Adipocyte (in vitro differentiated cells): ENCODE measurements around the gene NAGPA.

Experiments used
- DNase-seq: peaks from one replicate; pipeline ENCODE4 v3.0.0-alpha.2; 2015; ENCODE audit warnings: low read depth
- H3K27me3 ChIP-seq: replicated peaks from 2 replicates; pipeline ENCODE4 v1.7.0; 2013; ENCODE audit warnings: mild to moderate bottlenecking, low read length, moderate library complexity; ENCODE audit not compliant: control insufficient read depth, insufficient read depth
- H3K36me3 ChIP-seq: 2 replicates; pipeline ENCODE4 v1.7.0; 2013; ENCODE audit warnings: low read length, mild to moderate bottlenecking, moderate library complexity; ENCODE audit not compliant: control insufficient read depth, insufficient read depth, severe bottlenecking
- H3K4me1 ChIP-seq: 2 replicates; pipeline ENCODE4 v1.7.0; 2013; ENCODE audit warnings: mild to moderate bottlenecking, low read length, moderate library complexity; ENCODE audit not compliant: control insufficient read depth, insufficient read depth
- H3K4me3 ChIP-seq: 2 replicates; pipeline ENCODE4 v1.7.0; 2013; ENCODE audit warnings: mild to moderate bottlenecking, low read length, moderate library complexity
- H3K9ac ChIP-seq: 2 replicates; pipeline ENCODE4 v1.7.0; 2013; ENCODE audit warnings: mild to moderate bottlenecking, low read length, moderate library complexity
- H3K9me3 ChIP-seq: 2 replicates; pipeline ENCODE4 v1.7.0; 2013; ENCODE audit warnings: mild to moderate bottlenecking, low read length, moderate library complexity; ENCODE audit not compliant: control insufficient read depth

NAGPA gene

DNA sequence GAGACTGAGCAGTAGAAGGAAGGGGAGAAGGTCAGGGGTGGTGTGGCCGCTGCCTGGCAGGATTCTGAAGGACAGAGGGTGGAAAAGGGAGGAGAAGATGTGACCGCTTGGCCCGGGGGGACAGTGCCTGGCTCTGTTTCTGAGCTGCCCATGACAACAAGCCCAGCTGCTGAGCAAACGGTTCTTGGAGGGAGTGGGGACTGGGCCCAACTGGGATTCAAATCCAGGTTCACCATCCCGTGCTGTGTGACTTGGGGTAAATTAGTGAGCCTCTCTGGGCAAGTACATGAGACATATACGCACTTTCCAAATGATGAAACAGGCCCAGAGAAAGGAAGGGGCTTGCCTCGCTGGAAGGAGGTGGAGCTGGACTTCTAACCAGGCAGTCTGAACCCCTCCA, 52.3 kb downstream of the NAGPA start:
- peaks cover 26% of the 10 kb centered on the region for H3K27me3 ChIP-seq
- no peak overlapping the region for H3K4me3 ChIP-seq
- DNase-seq, result no peak
- no peaks in the 10 kb centered on the region for H3K36me3 ChIP-seq
- H3K4me1 ChIP-seq, result no peaks in the 10 kb centered on the region
- H3K9me3 ChIP-seq, result peaks cover 9% of the 10 kb centered on the region
- no peak overlapping the region for H3K9ac ChIP-seq

DNA sequence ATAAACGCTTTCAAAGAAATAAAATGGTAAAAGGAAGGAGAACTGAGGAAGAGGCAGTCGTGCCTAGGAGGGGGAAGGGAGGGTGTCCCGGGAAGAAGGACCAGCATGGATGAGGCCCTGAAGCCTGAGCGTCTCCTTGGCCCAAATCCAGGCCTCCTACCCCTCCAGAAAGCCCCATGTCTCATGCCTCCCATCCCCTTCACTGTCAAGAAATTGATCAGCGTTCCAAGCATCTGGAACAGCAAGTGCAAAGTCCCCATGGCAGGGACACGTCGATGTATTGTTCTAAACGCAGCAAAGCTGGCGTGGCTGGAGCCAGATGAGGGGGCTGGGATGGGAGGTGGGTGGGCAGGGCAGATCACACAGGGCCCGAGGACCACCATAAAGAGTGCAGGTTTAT, 53.0 kb downstream of the NAGPA start:
- peaks cover 5% of the 10 kb centered on the region for H3K9me3 ChIP-seq
- H3K36me3 ChIP-seq, result no peaks in the 10 kb centered on the region
- peaks cover 24% of the 10 kb centered on the region for H3K27me3 ChIP-seq
- no peak for DNase-seq
- no peaks in the 10 kb centered on the region for H3K4me1 ChIP-seq
- no peak overlapping the region for H3K4me3 ChIP-seq
- H3K9ac ChIP-seq, result no peak overlapping the region

- peaks cover 5% of the 10 kb centered on the region for H3K9me3 ChIP-seq
- no peak overlapping the region for H3K9ac ChIP-seq
- no peaks in the 10 kb centered on the region for H3K4me1 ChIP-seq
- H3K36me3 ChIP-seq, result no peaks in the 10 kb centered on the region
- no peak overlapping the region for H3K4me3 ChIP-seq
- DNase-seq, result no peak
- H3K27me3 ChIP-seq, result peaks cover 24% of the 10 kb centered on the region
These were observed 53.7 kb downstream of the NAGPA start for GRCh38 chr16:4979736-4980660.

DNA sequence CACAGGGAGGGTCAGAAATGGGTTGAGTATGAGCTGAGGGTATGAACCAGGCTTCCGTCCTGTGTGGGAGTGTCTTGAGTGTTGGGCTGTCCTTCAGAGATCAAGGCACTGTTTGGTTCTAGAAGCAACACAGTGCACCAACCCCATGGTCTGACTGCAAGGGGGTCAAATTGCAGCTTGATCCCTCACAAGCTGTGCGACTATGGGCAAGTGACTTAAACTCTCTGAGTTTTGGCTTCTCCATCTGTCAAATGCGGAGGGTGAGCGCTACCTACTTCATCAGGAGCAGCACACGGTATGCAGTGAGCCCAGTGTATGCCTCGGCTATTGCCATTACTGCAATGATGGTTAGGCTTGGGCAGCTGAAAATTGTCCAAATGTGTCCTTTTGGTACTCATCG, 54.6 kb downstream of the NAGPA start:
- no peak for DNase-seq
- Histone ChIP-seq H3K9me3 (peaks cover 3% of the 10 kb centered on the region), H3K27me3 (peaks cover 24% of the 10 kb centered on the region), H3K9ac (no peak overlapping the region), H3K4me1 (no peaks in the 10 kb centered on the region), H3K36me3 (no peaks in the 10 kb centered on the region), H3K4me3 (no peak overlapping the region)

DNA sequence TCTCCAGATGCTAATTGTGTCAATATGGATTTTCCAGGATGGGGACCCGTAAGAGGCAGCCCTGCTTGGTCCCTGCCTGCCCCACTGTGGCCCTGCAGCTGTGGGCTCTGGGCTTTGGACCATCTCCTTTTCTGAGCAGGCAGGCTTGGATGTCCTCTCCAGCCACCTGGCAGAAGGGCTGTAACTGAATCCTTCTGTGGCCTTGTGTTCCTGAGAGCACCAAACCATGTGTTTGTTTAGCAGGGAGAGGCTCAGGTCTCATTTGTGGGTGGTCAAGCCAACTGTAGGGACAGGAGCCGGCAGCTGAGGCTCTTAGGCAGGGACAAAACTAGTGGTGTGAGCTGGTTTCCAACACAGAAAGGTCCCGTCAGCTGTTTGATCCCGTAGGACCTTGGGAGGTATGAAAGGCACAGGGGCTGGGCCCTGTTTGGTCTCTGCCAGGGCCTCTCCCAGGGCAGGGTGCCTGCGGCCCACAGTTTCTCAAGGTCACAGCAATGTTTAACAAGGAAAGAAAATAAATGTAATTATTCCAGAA, 57.1 kb downstream of the NAGPA start:
- no peaks in the 10 kb centered on the region for H3K4me1 ChIP-seq
- no peaks in the 10 kb centered on the region for H3K9me3 ChIP-seq
- no peak overlapping the region for H3K4me3 ChIP-seq
- H3K36me3 ChIP-seq, result no peaks in the 10 kb centered on the region
- no peak overlapping the region for H3K9ac ChIP-seq
- no peak for DNase-seq
- peaks cover 22% of the 10 kb centered on the region for H3K27me3 ChIP-seq

- Histone ChIP-seq H3K4me1 (no peaks in the 10 kb centered on the region), H3K9me3 (no peaks in the 10 kb centered on the region), H3K9ac (no peak overlapping the region), H3K4me3 (no peak overlapping the region), H3K27me3 (peaks cover 19% of the 10 kb centered on the region), H3K36me3 (no peaks in the 10 kb centered on the region)
- no peak for DNase-seq
These were observed 57.7 kb downstream of the NAGPA start for GRCh38 chr16:4976079-4976478.
